ENCODE results near the gene SH2B3.
"Not testable (repeated sequence)": the region's sequence is repeated elsewhere in the genome, so short reads cannot be mapped to it uniquely, and the experiment has no call there.

The SH2B3 gene

GRCh38 chr12:111454716-111455447 is 49.2 kb downstream of the SH2B3 start:
- no peaks in the 10 kb centered on the region for H3K4me1 ChIP-seq (ENCODE audit: control insufficient read depth, insufficient read depth, low read length)
- H3K27me3 ChIP-seq (ENCODE audit: control insufficient read depth, insufficient read depth, low read length), result no peaks in the 10 kb centered on the region
- H3K36me3 ChIP-seq (ENCODE audit: control insufficient read depth, insufficient read depth, low read length), result peaks cover 23% of the 10 kb centered on the region
- no peak overlapping the region for H3K4me3 ChIP-seq (ENCODE audit: low read length)
- H3K9me3 ChIP-seq (ENCODE audit: control insufficient read depth, low read length), result no peaks in the 10 kb centered on the region
- no peak overlapping the region for H3K9ac ChIP-seq (ENCODE audit: low read length)

- Histone ChIP-seq H3K4me1 (ENCODE audit: control insufficient read depth, insufficient read depth, low read length) (no peaks in the 10 kb centered on the region), H3K4me3 (ENCODE audit: low read length) (no peak overlapping the region), H3K9ac (ENCODE audit: low read length) (no peak overlapping the region), H3K36me3 (ENCODE audit: control insufficient read depth, insufficient read depth, low read length) (peaks cover 17% of the 10 kb centered on the region), H3K27me3 (ENCODE audit: control insufficient read depth, insufficient read depth, low read length) (no peaks in the 10 kb centered on the region), H3K9me3 (ENCODE audit: control insufficient read depth, low read length) (no peaks in the 10 kb centered on the region)
These were observed 50.0 kb downstream of the SH2B3 start for GRCh38 chr12:111455448-111456320.

GRCh38 chr12:111457071-111457470 is 51.3 kb downstream of the SH2B3 start:
- Histone ChIP-seq H3K27me3 (ENCODE audit: control insufficient read depth, insufficient read depth, low read length) (no peaks in the 10 kb centered on the region), H3K4me3 (ENCODE audit: low read length) (no peak overlapping the region), H3K9me3 (ENCODE audit: control insufficient read depth, low read length) (no peaks in the 10 kb centered on the region), H3K4me1 (ENCODE audit: control insufficient read depth, insufficient read depth, low read length) (no peaks in the 10 kb centered on the region), H3K9ac (ENCODE audit: low read length) (no peak overlapping the region), H3K36me3 (ENCODE audit: control insufficient read depth, insufficient read depth, low read length) (peaks cover 15% of the 10 kb centered on the region)

- Histone ChIP-seq H3K27me3 (ENCODE audit: control insufficient read depth, insufficient read depth, low read length) (no peaks in the 10 kb centered on the region), H3K9me3 (ENCODE audit: control insufficient read depth, low read length) (no peaks in the 10 kb centered on the region), H3K4me1 (ENCODE audit: control insufficient read depth, insufficient read depth, low read length) (no peaks in the 10 kb centered on the region), H3K9ac (ENCODE audit: low read length) (no peak overlapping the region), H3K36me3 (ENCODE audit: control insufficient read depth, insufficient read depth, low read length) (peaks cover 15% of the 10 kb centered on the region), H3K4me3 (ENCODE audit: low read length) (no peak overlapping the region)
These were observed 51.9 kb downstream of the SH2B3 start for GRCh38 chr12:111457577-111457976.

GRCh38 chr12:111458546-111459172 is 52.9 kb downstream of the SH2B3 start:
- peaks cover 15% of the 10 kb centered on the region for H3K36me3 ChIP-seq (ENCODE audit: control insufficient read depth, insufficient read depth, low read length)
- no peaks in the 10 kb centered on the region for H3K4me1 ChIP-seq (ENCODE audit: control insufficient read depth, insufficient read depth, low read length)
- H3K9ac ChIP-seq (ENCODE audit: low read length), result no peak overlapping the region
- no peaks in the 10 kb centered on the region for H3K9me3 ChIP-seq (ENCODE audit: control insufficient read depth, low read length)
- H3K4me3 ChIP-seq (ENCODE audit: low read length), result no peak overlapping the region
- H3K27me3 ChIP-seq (ENCODE audit: control insufficient read depth, insufficient read depth, low read length), result no peaks in the 10 kb centered on the region

GRCh38 chr12:111460111-111460510 is 54.4 kb downstream of the SH2B3 start:
- H3K27me3 ChIP-seq (ENCODE audit: control insufficient read depth, insufficient read depth, low read length), result not testable (repeated sequence)

GRCh38 chr12:111462210-111462769 is 56.6 kb downstream of the SH2B3 start:
- Histone ChIP-seq H3K4me3 (ENCODE audit: low read length) (no peak overlapping the region), H3K27me3 (ENCODE audit: control insufficient read depth, insufficient read depth, low read length) (no peaks in the 10 kb centered on the region), H3K9me3 (ENCODE audit: control insufficient read depth, low read length) (no peaks in the 10 kb centered on the region), H3K4me1 (ENCODE audit: control insufficient read depth, insufficient read depth, low read length) (no peaks in the 10 kb centered on the region), H3K36me3 (ENCODE audit: control insufficient read depth, insufficient read depth, low read length) (no peaks in the 10 kb centered on the region), H3K9ac (ENCODE audit: low read length) (no peak overlapping the region)

More at GRCh38 chr12:111460111-111460510, 54.4 kb downstream of the SH2B3 start:
- H3K36me3 ChIP-seq (ENCODE audit: control insufficient read depth, insufficient read depth, low read length); H3K4me1 ChIP-seq (ENCODE audit: control insufficient read depth, insufficient read depth, low read length); H3K4me3 ChIP-seq (ENCODE audit: low read length); H3K9me3 ChIP-seq (ENCODE audit: control insufficient read depth, low read length); H3K9ac ChIP-seq (ENCODE audit: low read length): not testable (repeated sequence)

GRCh38 chr12:111467092-111467856 is 61.6 kb downstream of the SH2B3 start:
- H3K9ac ChIP-seq (ENCODE audit: low read length), result no peak overlapping the region
- H3K4me3 ChIP-seq (ENCODE audit: low read length), result no peak overlapping the region
- no peaks in the 10 kb centered on the region for H3K27me3 ChIP-seq (ENCODE audit: control insufficient read depth, insufficient read depth, low read length)
- no peaks in the 10 kb centered on the region for H3K4me1 ChIP-seq (ENCODE audit: control insufficient read depth, insufficient read depth, low read length)
- H3K36me3 ChIP-seq (ENCODE audit: control insufficient read depth, insufficient read depth, low read length), result no peaks in the 10 kb centered on the region
- no peaks in the 10 kb centered on the region for H3K9me3 ChIP-seq (ENCODE audit: control insufficient read depth, low read length)

- Histone ChIP-seq H3K9ac (ENCODE audit: low read length) (no peak overlapping the region), H3K4me1 (ENCODE audit: control insufficient read depth, insufficient read depth, low read length) (no peaks in the 10 kb centered on the region), H3K4me3 (ENCODE audit: low read length) (no peak overlapping the region), H3K9me3 (ENCODE audit: control insufficient read depth, low read length) (no peaks in the 10 kb centered on the region), H3K27me3 (ENCODE audit: control insufficient read depth, insufficient read depth, low read length) (no peaks in the 10 kb centered on the region), H3K36me3 (ENCODE audit: control insufficient read depth, insufficient read depth, low read length) (no peaks in the 10 kb centered on the region)
These were observed 62.1 kb downstream of the SH2B3 start for GRCh38 chr12:111467857-111468241.

- Histone ChIP-seq H3K36me3 (ENCODE audit: control insufficient read depth, insufficient read depth, low read length) (peaks cover 2% of the 10 kb centered on the region), H3K9ac (ENCODE audit: low read length) (no peak overlapping the region), H3K27me3 (ENCODE audit: control insufficient read depth, insufficient read depth, low read length) (no peaks in the 10 kb centered on the region), H3K4me3 (ENCODE audit: low read length) (no peak overlapping the region), H3K9me3 (ENCODE audit: control insufficient read depth, low read length) (no peaks in the 10 kb centered on the region), H3K4me1 (ENCODE audit: control insufficient read depth, insufficient read depth, low read length) (no peaks in the 10 kb centered on the region)
These were observed 63.7 kb downstream of the SH2B3 start for GRCh38 chr12:111469401-111469800.

- H3K36me3 ChIP-seq (ENCODE audit: control insufficient read depth, insufficient read depth, low read length), result peaks cover 5% of the 10 kb centered on the region
- no peaks in the 10 kb centered on the region for H3K27me3 ChIP-seq (ENCODE audit: control insufficient read depth, insufficient read depth, low read length)
- H3K9me3 ChIP-seq (ENCODE audit: control insufficient read depth, low read length), result no peaks in the 10 kb centered on the region
- no peaks in the 10 kb centered on the region for H3K4me1 ChIP-seq (ENCODE audit: control insufficient read depth, insufficient read depth, low read length)
- no peak overlapping the region for H3K9ac ChIP-seq (ENCODE audit: low read length)
- no peak overlapping the region for H3K4me3 ChIP-seq (ENCODE audit: low read length)
These were observed 65.5 kb downstream of the SH2B3 start for GRCh38 chr12:111471236-111471635.
